ENCODE measurements around the gene SLC4A4. TPM values are rescaled to one million over a fixed set of nuclear protein-coding genes. Genes with fewer than 3 reads are reported as not detected.

SLC4A4 gene
- total RNA-seq, 2 donors from 2014 or later, result 0.32 to 0.76 TPM

- H3K27me3 Mint-ChIP-seq, result peaks cover 9% of the 10 kb centered on the region
- no peak overlapping the region for H3K27ac Mint-ChIP-seq
- no peak for ATAC-seq (replicated peaks)
- no peak overlapping the region for H3K4me3 Mint-ChIP-seq
- H3K36me3 Mint-ChIP-seq (ENCODE audit: low read depth), result no peaks in the 10 kb centered on the region
- no peaks in the 10 kb centered on the region for H3K9me3 Mint-ChIP-seq
- H3K4me1 Mint-ChIP-seq, result peaks cover 2% of the 10 kb centered on the region
Observed at GRCh38 chr4:71333960-71334359, 4.9 kb upstream of the SLC4A4 start.

- H3K4me1 Mint-ChIP-seq, result peaks cover 3% of the 10 kb centered on the region
- ATAC-seq (replicated peaks), result no peak
- H3K36me3 Mint-ChIP-seq (ENCODE audit: low read depth), result no peaks in the 10 kb centered on the region
- no peaks in the 10 kb centered on the region for H3K9me3 Mint-ChIP-seq
- H3K27ac Mint-ChIP-seq, result no peak overlapping the region
- no peak overlapping the region for H3K4me3 Mint-ChIP-seq
- peaks cover 9% of the 10 kb centered on the region for H3K27me3 Mint-ChIP-seq
Observed at GRCh38 chr4:71334465-71334882, 4.3 kb upstream of the SLC4A4 start.

- no peaks in the 10 kb centered on the region for H3K9me3 Mint-ChIP-seq
- H3K4me1 Mint-ChIP-seq, result peaks cover 2% of the 10 kb centered on the region
- H3K27me3 Mint-ChIP-seq, result peaks cover 10% of the 10 kb centered on the region
- H3K36me3 Mint-ChIP-seq (ENCODE audit: low read depth), result no peaks in the 10 kb centered on the region
- H3K4me3 Mint-ChIP-seq, result no peak overlapping the region
- H3K27ac Mint-ChIP-seq, result no peak overlapping the region
- no peak for ATAC-seq (replicated peaks)
Observed at GRCh38 chr4:71343670-71344466, 5.0 kb downstream of the SLC4A4 start.

DNA sequence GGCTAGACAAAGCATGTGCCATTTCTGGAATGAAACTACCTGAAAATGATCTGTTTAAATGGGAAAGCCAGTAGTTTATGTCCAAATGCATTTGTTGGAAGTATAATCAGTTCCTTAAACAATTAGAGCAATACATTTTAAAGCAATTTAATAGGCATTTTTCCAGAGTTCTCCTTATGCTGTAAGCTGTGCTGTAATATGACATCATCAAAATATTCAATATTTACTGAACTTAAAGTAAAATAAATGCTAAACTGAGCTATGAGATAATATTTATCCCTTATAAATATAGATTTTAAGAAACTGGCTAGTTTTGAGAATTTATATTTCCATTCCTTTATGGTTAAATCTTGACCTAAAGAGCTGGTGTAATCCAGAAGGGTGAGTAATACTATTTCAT, 7.9 kb downstream of the SLC4A4 start:
- Mint-ChIP-seq H3K27ac (no peak overlapping the region), H3K27me3 (peaks cover 9% of the 10 kb centered on the region), H3K4me3 (no peak overlapping the region), H3K36me3 (ENCODE audit: low read depth) (no peaks in the 10 kb centered on the region), H3K9me3 (no peaks in the 10 kb centered on the region), H3K4me1 (no peaks in the 10 kb centered on the region)
- no peak for ATAC-seq (replicated peaks)

GRCh38 chr4:71348586-71348985, 9.8 kb downstream of the SLC4A4 start:
- no peak overlapping the region for H3K4me3 Mint-ChIP-seq
- ATAC-seq (replicated peaks), result no peak
- H3K27ac Mint-ChIP-seq, result no peak overlapping the region
- H3K9me3 Mint-ChIP-seq, result no peaks in the 10 kb centered on the region
- no peaks in the 10 kb centered on the region for H3K4me1 Mint-ChIP-seq
- no peaks in the 10 kb centered on the region for H3K36me3 Mint-ChIP-seq (ENCODE audit: low read depth)
- H3K27me3 Mint-ChIP-seq, result peaks cover 7% of the 10 kb centered on the region

DNA sequence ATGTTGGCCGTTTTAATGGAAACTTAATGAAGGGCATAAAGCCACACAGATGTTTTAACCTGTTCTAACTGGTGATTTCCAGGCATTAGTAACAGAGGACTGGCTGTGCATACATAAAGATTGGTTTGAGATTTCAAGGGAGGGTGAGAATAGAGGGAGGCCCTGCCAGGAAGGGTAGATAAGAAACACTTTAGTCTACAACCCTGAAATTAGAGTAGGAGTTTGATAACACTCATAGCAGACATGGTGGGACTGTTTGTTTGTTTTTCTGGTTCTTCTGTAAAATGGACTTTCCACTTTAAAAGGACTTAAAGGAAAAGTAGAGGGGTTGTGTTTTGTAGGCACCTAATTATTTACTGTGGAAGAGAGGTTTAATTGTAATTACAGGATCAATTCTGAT, 16.2 kb downstream of the SLC4A4 start:
- ATAC-seq (replicated peaks), result no peak
- H3K27ac Mint-ChIP-seq, result no peak overlapping the region
- H3K9me3 Mint-ChIP-seq, result no peaks in the 10 kb centered on the region
- H3K27me3 Mint-ChIP-seq, result no peaks in the 10 kb centered on the region
- H3K4me3 Mint-ChIP-seq, result no peak overlapping the region
- no peaks in the 10 kb centered on the region for H3K36me3 Mint-ChIP-seq (ENCODE audit: low read depth)
- H3K4me1 Mint-ChIP-seq, result no peaks in the 10 kb centered on the region

- H3K4me3 Mint-ChIP-seq, result no peak overlapping the region
- ATAC-seq (replicated peaks), result peak; percentile 55
- H3K9me3 Mint-ChIP-seq, result no peaks in the 10 kb centered on the region
- H3K27ac Mint-ChIP-seq, result no peak overlapping the region
- H3K4me1 Mint-ChIP-seq, result no peaks in the 10 kb centered on the region
- no peaks in the 10 kb centered on the region for H3K36me3 Mint-ChIP-seq (ENCODE audit: low read depth)
- H3K27me3 Mint-ChIP-seq, result no peaks in the 10 kb centered on the region
Observed at GRCh38 chr4:71355971-71356370, 17.2 kb downstream of the SLC4A4 start.

GRCh38 chr4:71356924-71357663, 18.3 kb downstream of the SLC4A4 start:
- Mint-ChIP-seq H3K4me3 (no peak overlapping the region), H3K9me3 (no peaks in the 10 kb centered on the region), H3K27me3 (no peaks in the 10 kb centered on the region), H3K27ac (no peak overlapping the region), H3K36me3 (ENCODE audit: low read depth) (no peaks in the 10 kb centered on the region), H3K4me1 (no peaks in the 10 kb centered on the region)
- no peak for ATAC-seq (replicated peaks)

- ATAC-seq (replicated peaks), result no peak
- no peaks in the 10 kb centered on the region for H3K36me3 Mint-ChIP-seq (ENCODE audit: low read depth)
- no peaks in the 10 kb centered on the region for H3K9me3 Mint-ChIP-seq
- H3K27me3 Mint-ChIP-seq, result no peaks in the 10 kb centered on the region
- H3K4me1 Mint-ChIP-seq, result no peaks in the 10 kb centered on the region
- no peak overlapping the region for H3K27ac Mint-ChIP-seq
- H3K4me3 Mint-ChIP-seq, result no peak overlapping the region
Observed at GRCh38 chr4:71360844-71361243, 22.0 kb downstream of the SLC4A4 start.

- H3K36me3 Mint-ChIP-seq (ENCODE audit: low read depth), result no peaks in the 10 kb centered on the region
- no peaks in the 10 kb centered on the region for H3K4me1 Mint-ChIP-seq
- ATAC-seq (replicated peaks), result no peak
- H3K27ac Mint-ChIP-seq, result no peak overlapping the region
- H3K9me3 Mint-ChIP-seq, result no peaks in the 10 kb centered on the region
- no peaks in the 10 kb centered on the region for H3K27me3 Mint-ChIP-seq
- no peak overlapping the region for H3K4me3 Mint-ChIP-seq
Observed at GRCh38 chr4:71361476-71361875, 22.7 kb downstream of the SLC4A4 start.

- no peaks in the 10 kb centered on the region for H3K4me1 Mint-ChIP-seq
- no peak overlapping the region for H3K4me3 Mint-ChIP-seq
- no peaks in the 10 kb centered on the region for H3K36me3 Mint-ChIP-seq (ENCODE audit: low read depth)
- H3K27ac Mint-ChIP-seq, result no peak overlapping the region
- ATAC-seq (replicated peaks), result no peak
- H3K9me3 Mint-ChIP-seq, result no peaks in the 10 kb centered on the region
- peaks cover 3% of the 10 kb centered on the region for H3K27me3 Mint-ChIP-seq
Observed at GRCh38 chr4:71366766-71367165, 27.9 kb downstream of the SLC4A4 start.

DNA sequence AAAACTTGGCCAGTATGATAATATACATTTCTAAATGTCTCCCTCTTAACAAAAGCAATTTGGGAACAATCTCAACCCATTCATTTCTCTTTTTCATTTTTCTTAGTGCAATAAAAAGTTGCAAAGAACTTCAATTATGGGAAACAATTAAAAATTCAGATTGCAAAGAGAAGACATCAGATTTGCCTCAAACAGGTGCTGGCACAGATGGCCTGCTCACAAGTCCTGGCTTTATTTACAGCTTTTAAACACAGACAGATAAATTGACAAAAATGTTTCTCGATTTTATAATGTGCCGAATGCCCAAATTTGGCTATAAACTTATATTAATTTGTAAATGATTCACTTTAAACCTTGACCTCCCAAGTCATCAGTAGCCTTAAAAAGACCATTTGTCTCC, 28.7 kb downstream of the SLC4A4 start:
- no peak overlapping the region for H3K27ac Mint-ChIP-seq
- H3K27me3 Mint-ChIP-seq, result peaks cover 3% of the 10 kb centered on the region

DNA sequence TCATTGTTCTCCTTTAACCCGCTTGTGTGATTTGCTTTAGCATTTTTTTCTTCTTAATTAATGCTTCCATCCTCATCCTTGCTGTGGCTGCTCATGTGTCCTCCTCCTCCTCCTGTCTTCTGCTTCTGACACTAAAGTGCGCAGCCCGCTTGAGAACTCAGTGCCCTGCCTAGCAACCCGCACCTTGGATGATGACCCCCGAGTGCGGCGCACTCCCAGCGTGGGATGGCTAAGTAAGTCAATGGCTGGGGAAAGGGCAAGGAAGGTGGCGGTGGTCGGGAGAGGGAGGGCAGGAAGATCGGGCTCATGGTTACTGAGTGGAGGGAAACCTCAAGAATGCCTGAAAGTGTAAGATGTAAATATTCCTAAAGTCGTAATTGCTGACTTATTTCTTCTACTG, 30.1 kb downstream of the SLC4A4 start:
- no peaks in the 10 kb centered on the region for H3K4me1 Mint-ChIP-seq
- no peak overlapping the region for H3K27ac Mint-ChIP-seq
- no peak overlapping the region for H3K4me3 Mint-ChIP-seq
- H3K36me3 Mint-ChIP-seq (ENCODE audit: low read depth), result no peaks in the 10 kb centered on the region
- H3K27me3 Mint-ChIP-seq, result peaks cover 3% of the 10 kb centered on the region
- no peak for ATAC-seq (replicated peaks)
- H3K9me3 Mint-ChIP-seq, result no peaks in the 10 kb centered on the region

More for the DNA sequence above, 28.7 kb downstream of the SLC4A4 start:
- H3K9me3 Mint-ChIP-seq, result no peaks in the 10 kb centered on the region
- H3K36me3 Mint-ChIP-seq (ENCODE audit: low read depth), result no peaks in the 10 kb centered on the region
- no peak overlapping the region for H3K4me3 Mint-ChIP-seq
- H3K4me1 Mint-ChIP-seq, result no peaks in the 10 kb centered on the region
- ATAC-seq (replicated peaks), result no peak

- no peak for ATAC-seq (replicated peaks)
- H3K4me3 Mint-ChIP-seq, result no peak overlapping the region
- H3K36me3 Mint-ChIP-seq (ENCODE audit: low read depth), result no peaks in the 10 kb centered on the region
Observed at GRCh38 chr4:71369536-71369935, 30.7 kb downstream of the SLC4A4 start.

DNA sequence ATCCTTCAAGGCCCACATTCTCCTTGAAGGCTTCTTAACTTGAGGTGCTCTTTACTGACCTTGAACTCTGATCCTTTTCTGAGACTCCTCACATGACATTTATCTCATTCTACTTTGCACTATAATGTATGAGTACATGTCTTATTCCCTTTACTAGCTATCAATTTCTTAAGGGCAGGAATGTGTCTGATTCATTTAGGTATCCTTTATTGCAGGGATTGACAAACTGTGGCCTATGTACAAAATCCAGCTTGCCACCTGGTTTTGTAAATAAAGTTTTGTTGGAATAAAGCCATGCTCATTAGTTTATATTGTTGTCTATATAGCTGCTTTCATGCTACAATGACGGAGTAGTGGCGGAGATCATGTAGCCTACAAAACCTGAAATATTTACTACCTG, 36.7 kb downstream of the SLC4A4 start:
- no peak overlapping the region for H3K27ac Mint-ChIP-seq
- H3K4me1 Mint-ChIP-seq, result no peaks in the 10 kb centered on the region
- H3K36me3 Mint-ChIP-seq (ENCODE audit: low read depth), result no peaks in the 10 kb centered on the region
- ATAC-seq (replicated peaks), result no peak
- H3K4me3 Mint-ChIP-seq, result no peak overlapping the region
- no peaks in the 10 kb centered on the region for H3K9me3 Mint-ChIP-seq
- no peaks in the 10 kb centered on the region for H3K27me3 Mint-ChIP-seq

More at GRCh38 chr4:71369536-71369935, 30.7 kb downstream of the SLC4A4 start:
- Mint-ChIP-seq H3K27me3 (peaks cover 3% of the 10 kb centered on the region), H3K9me3 (no peaks in the 10 kb centered on the region), H3K4me1 (no peaks in the 10 kb centered on the region), H3K27ac (no peak overlapping the region)
